Left colon (tissue), 2 donors: ENCODE measurements around the gene SH2D2A. TPM values are rescaled to one million over a fixed set of nuclear protein-coding genes. Genes with fewer than 3 reads are reported as not detected.

Experiments used
- ATAC-seq: fragments of 200-7000 bp; cut with Tn5 transposase; one replicate; pipeline ENCODE4 v1.9.1; 2020; ENCODE audit warnings: mild to moderate bottlenecking, moderate library complexity
- DNase-seq, 2 donors: peaks; one replicate each; pipeline ENCODE4 v3.0.0-alpha.2; 2020
- intact Hi-C, 2 donors: fragments of 100-400 bp; cut with DNase I in 1 of 2; cut with micrococcal nuclease in 1 of 2; formaldehyde crosslinking; loops; one replicate each; pipeline versions ENCODE4 v1.11.2 to v1.14.0; 2022; cut with DNase I, micrococcal nuclease
- total RNA-seq, 2 donors: library from RNA; stranded (reverse); fragmentation: NEBNext Ultra II Directional; extraction: Animal tissue kit (Norgen Biotek cat#: 25700); gene quantifications; one replicate each; pipeline ENCODE4 v1.2.1, GENCODE V29; 2021
- donor health status: DM: no; HTN: no; CAD: no.
- donor health status: DM: yes; HTN: yes; CAD: no.

The SH2D2A gene
- total RNA-seq, 2 donors from 2014 or later = 1.4 to 2.4 TPM

- ATAC-seq = no peak
- DNase-seq = no peak
- intact Hi-C loops = no loop called here
Observed at GRCh38 chr1:156809281-156809680, 7.4 kb downstream of the SH2D2A start.

- DNase-seq = no peak
- ATAC-seq = no peak
- intact Hi-C loops = no loop called here
Observed at GRCh38 chr1:156808186-156809030, 8.2 kb downstream of the SH2D2A start.

DNA sequence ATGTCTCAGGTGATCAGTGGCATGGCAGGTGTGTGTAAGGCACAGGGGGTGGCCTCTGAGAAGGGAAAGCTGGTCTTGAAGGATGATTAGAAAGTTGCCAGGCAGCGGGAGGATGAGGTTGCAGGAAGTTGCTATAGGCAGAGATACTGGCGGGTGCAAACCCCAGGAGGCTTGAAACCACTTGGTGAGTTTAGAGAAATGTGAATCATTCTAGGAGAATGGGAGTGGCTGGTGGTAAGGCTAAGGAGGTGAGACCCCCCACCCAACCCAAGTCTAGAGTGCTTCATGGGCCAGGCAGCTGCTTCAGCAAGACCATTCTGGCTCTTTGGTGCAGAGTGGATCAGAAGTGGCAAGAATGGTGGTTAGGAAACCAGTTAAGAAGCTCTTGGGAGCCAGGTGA is 9.0 kb downstream of the SH2D2A start:
- ATAC-seq (no peak), DNase-seq (no peak)

GRCh38 chr1:156806512-156807440 is 9.9 kb downstream of the SH2D2A start:
- intact Hi-C loops = no loop called here
- ATAC-seq (no peak), DNase-seq (no peak)

More for the DNA sequence above, 9.0 kb downstream of the SH2D2A start:
- intact Hi-C loops = no loop called here

- DNase-seq = peak; percentile 25 to 48
- intact Hi-C loops = no loop called here
- no peak for ATAC-seq
Observed at GRCh38 chr1:156805766-156806511, 10.7 kb downstream of the SH2D2A start.

DNA sequence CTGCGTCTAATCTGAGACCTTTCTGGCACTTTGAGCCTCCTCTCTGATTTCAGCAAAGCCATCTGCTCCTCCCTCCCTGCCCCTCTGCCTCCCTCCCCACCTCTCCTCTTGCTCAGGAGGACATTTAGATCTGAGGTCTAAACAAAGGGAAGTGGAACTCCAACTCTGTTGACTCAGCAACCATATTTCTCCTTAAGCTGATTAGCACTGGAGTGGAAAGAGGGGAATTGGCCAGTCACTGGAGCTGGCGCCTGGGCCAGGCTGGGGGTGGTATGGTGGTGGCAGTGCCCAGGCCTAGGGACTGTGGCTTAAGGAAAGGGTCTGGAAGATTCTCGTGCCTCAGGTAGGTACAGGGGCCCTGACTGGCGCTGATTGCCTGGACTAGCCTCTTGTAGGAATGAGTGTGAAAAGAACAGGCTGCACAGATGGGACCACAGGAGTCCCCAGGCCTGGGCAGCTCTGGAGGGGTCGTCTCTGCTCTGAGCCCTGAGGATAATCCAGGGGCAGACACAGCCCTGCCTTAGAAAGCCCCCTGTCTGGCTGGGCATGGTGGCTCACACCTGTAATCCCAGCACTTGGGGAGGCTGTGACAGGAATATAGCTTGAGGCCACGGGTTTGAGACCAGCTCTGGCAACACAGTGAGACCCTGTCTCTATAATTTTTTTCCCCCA is 11.9 kb downstream of the SH2D2A start:
- peak; percentile 28 for ATAC-seq
- DNase-seq = no peak

DNA sequence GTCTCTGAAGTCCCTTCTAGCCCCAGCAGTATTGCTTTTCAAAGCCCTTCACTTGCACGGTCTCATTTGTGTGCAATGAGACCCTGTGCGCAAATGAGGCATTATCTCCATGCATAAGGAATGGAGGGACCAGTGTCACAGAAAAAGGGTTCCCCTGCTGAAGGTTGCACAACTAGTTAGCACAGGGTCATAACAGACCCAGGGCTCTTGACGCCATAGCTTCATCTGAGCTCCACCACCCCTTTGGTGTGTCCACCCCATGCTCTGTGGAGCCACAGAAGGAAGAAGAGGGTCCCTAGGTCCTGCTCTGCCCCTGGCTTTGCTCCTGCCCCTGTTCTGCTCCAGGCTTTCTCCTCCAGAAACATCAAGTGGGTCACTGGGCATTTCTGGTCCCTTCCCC is 12.6 kb downstream of the SH2D2A start:
- no peak for ATAC-seq
- no peak for DNase-seq
- intact Hi-C loops = no loop called here

More for the DNA sequence above, 11.9 kb downstream of the SH2D2A start:
- intact Hi-C loops = no loop called here

DNA sequence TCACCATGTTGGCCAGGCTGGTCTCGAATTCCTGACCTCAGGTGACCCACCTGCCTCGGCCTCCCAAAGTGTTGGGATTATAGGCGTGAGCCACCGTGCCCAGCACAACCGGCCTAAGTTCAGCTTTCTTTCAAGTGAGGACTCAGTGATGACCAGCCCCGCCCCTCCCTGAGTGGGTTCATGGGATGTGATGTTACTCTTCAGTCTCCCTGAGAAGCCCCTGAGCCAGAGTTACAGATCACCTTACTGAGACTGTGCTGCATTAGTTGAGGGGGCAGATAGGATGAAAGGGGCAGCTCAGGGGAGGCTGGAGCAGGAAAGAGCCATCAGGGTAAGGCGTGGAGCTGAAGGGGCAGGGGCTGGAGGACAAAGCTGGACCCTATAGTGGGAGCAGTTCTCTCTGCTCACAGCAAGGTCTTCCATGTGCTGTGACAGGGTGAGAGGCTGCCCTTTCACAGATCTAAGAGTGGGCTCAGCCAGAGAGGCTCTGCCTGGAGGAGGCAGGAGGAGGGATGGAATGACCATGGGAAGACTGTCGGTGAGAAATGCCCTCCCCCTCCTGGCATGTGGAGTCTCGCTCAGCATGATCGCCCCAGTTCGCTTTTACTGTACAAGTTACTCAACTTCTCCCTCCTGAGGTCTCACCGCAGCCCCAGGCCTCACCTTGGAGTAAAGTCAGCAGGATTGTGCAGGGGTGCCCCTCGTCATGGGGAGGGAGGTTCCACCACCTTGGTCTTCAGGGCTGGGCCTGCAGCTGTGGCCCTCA is 13.4 kb downstream of the SH2D2A start:
- DNase-seq (no peak), ATAC-seq (peak; percentile 4)
- intact Hi-C loops = no loop called here

DNA sequence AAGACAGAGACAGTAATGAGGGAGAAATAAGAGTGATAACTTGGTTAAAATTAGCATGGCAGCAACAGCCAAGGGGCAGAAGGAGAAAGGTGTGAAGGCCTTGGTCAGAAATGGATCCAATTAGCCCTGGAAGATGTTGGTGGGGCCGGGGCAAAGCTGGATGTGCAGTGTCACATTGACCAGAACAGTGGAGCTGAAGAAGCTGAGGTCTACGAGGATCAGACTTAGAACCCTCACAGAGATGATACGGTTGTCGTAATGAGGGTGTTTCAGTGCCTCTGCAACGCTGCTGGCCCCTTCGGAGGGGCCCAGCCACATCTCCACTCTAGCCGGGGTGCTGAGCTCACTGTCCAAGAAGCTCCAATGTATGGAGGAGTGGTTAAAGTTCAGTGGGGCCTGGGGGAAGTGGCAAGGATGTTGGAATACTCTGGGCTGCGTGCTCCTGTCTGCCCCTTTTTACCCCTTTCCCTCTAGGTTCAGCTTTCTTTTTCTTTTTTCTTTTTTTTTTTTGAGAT is 14.2 kb downstream of the SH2D2A start:
- DNase-seq = no peak
- no peak for ATAC-seq

DNA sequence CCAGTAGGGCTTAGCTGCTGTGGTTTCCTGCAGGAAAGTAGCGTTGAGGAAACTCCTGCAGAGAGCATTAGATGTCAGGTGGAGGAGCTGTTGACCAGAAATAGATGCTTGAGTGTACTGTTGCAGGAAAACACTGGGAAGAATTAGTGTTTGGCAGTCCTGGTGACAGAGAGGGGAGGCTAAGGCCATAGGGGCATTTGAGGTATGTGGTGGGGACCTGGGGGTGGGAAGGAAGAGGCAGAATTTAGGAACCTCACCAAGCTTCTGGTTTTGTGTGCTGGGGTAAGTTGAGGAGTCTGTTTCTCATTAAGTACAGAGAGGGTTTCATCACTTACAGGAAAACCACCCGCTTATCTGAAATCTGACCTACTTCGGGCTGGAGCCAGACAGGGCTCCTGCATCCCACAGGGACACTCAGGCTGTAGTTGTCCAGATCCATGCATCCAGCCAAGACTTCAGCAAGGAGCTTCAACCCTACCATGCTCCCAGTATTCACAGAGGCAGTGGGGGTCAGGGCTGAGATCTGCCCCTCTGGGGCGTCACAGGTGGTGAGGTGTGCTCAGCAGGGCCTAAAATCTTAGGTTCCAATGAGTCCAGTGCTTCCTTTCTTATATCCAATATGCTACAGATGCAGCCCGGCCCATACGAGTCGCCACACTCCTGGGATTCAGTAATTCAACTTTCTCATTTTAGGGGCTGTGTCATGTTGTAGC is 15.1 kb downstream of the SH2D2A start:
- intact Hi-C loops = no loop called here
- no peak for DNase-seq
- ATAC-seq = no peak

More for the DNA sequence above, 14.2 kb downstream of the SH2D2A start:
- intact Hi-C loops = no loop called here

DNA sequence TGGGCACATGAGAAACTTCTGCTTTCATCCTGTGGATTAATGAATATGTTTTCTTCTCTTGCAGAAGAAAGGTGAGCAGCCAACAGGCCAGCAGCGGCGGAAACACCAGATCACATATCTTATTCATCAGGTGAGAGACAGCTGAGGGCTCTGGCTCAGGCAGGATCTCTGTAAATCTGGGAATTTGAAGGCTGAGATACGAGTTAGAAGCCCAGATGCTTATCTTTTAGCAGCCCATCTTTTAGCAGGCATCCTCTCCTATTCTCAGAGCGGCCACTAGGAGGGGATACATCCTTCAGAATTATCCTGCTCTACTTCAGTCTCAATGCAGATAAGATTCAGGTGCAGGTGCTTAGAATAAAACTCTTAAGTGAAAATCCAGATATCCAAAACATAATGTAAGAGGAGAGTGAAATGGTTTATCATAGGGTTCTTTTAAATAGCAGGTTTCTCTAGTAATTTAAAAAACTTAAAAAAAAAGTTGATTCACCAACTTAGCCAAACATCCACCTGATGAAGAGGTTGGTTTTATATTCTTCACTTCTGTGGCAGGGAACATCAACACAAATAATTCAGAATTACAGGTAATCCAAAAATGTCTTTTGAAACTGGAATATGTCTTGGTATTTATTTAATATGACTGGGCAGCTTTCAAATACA is 19.3 kb downstream of the SH2D2A start:
- DNase-seq = peak in 1 of 2 donors; percentile 55
- intact Hi-C loops = loop anchor here in 1 of 2 donors (10.0 kb wide), 1 partner anchor 67 kb away; the partner anchor contains the start of gene NTRK1
- ATAC-seq = peak; percentile 86

- intact Hi-C loops = loop anchor here in 1 of 2 donors (10.0 kb wide), 1 partner anchor 68 kb away; the partner anchor contains the start of gene NTRK1
- peak; percentile 13 for ATAC-seq
Observed at GRCh38 chr1:156796340-156797097, 20.1 kb downstream of the SH2D2A start.

DNA sequence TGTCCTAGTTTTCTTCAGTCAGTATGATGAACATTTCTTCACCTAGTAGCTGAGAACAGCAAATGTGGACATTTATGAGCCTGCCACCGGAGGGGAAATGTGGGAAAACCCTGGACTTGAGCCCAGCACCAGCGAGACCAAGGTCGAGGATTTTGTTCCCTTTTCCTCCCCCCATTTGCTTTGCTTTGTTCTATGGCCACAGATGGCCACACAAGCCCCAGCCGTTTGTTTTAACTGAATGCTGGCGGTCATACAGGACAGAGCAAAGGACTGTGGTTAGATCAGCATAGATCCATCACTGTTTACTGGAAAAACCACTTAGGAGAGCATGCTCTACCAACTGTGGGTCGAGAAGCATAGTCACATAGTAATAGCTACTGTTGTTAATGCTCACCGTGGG is 20.9 kb downstream of the SH2D2A start:
- ATAC-seq (no peak), DNase-seq (no peak)
- intact Hi-C loops = loop anchor here in 1 of 2 donors (10.0 kb wide), 1 partner anchor 69 kb away; the partner anchor contains the start of gene NTRK1

More at GRCh38 chr1:156796340-156797097, 20.1 kb downstream of the SH2D2A start:
- no peak for DNase-seq

DNA sequence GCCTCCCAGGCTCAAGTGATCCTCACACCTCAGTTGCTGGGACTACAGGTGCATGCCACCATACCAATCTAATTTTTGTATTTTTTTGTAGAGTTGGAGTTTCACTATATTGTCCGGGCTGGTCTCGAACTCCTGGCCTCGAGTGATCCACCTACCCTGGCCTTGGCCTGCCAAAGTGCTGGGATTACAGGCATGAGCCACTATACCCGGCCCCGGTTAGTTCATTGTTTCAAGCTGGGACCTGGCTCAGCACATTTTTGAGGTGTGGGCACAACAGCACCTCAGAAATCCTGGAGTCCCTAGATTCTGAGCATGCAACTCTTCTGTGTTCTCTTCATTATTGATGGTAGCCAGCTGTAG is 21.3 kb downstream of the SH2D2A start:
- ATAC-seq = no peak
- intact Hi-C loops = loop anchor here in 1 of 2 donors (10.0 kb wide), 1 partner anchor 69 kb away; the partner anchor contains the start of gene NTRK1
- no peak for DNase-seq
